ENCODE results near the gene C14orf119. TPM values are rescaled to one million over a fixed set of nuclear protein-coding genes. Genes with fewer than 3 reads are reported as not detected.

C14orf119 gene
- total and polyA plus RNA-seq, 9 of the 15 experiments (the other 6 are each of a cell fraction or from before 2014, with no cell fraction given), result 36.7 to 251 (median 51.8) TPM

- no peak overlapping the region for H3K27ac ChIP-seq (ENCODE audit: extremely low read depth, low read depth, low read length)
- no peaks in the 10 kb centered on the region for H4K20me1 ChIP-seq (replicated peaks; ENCODE audit: control insufficient read depth, insufficient read depth, low read length)
- no peak overlapping the region for H3K4me3 ChIP-seq
- no peak for FAIRE-seq
- no peak for DNase-seq (ENCODE audit: extremely low read depth in 1 of 4, low spot score in 3 of 4)
- ChIA-PET POLR2A (no interaction called here), CTCF (ENCODE audit: low intra/inter-chr PET ratio) (interaction anchor here (0.6 kb wide), 1 partner anchor 57 kb away, joined by 3 read pairs; no protein-coding TSS in a partner anchor)
- no peak for TF ChIP-seq FOXA1 (IDR thresholded peaks at IDR 0.05; ENCODE audit: borderline replicate concordance)
- TF ChIP-seq MAX (CRISPR knock-in tag; IDR thresholded peaks at IDR 0.05), result 0 out of 2 replicates have a peak, but pooled peaks have one; percentile 2
- H3K9me3 ChIP-seq (replicated peaks; ENCODE audit: control insufficient read depth, insufficient read depth, low read depth, low read length), result no peaks in the 10 kb centered on the region
- no peak overlapping the region for H2AFZ ChIP-seq (ENCODE audit: low read depth, low read length)
- no peak overlapping the region for H3K4me2 ChIP-seq (ENCODE audit: insufficient read depth, low read length)
- H3K9me1 ChIP-seq (ENCODE audit: control insufficient read depth, insufficient read depth, low read length), result no peaks in the 10 kb centered on the region
- no TSS peak for BruUV-seq (replicated peaks)
- no peaks in the 10 kb centered on the region for H3K79me2 ChIP-seq (ENCODE audit: control insufficient read depth, insufficient read depth, low read length)
- ATAC-seq, result no peak
- H3K4me1 ChIP-seq (replicated peaks in 1 of 2; ENCODE audit: control insufficient read depth in 2 of 2, insufficient read depth in 2 of 2, low read length in 2 of 2), result peaks cover 50 to 53% of the 10 kb centered on the region in 2 experiments
- H3K27me3 ChIP-seq (ENCODE audit: control insufficient read depth in 2 of 2, insufficient read depth in 2 of 2, low read length in 2 of 2), result no peaks in the 10 kb centered on the region
- H3K36me3 ChIP-seq (ENCODE audit: control insufficient read depth, insufficient read depth, low read length), result peaks cover 3% of the 10 kb centered on the region; the same call in 1 of the 3 replicates
- no peak overlapping the region for H3K9ac ChIP-seq (ENCODE audit: insufficient read depth in 1 of 2, low read depth in 2 of 2, low read length in 2 of 2)
- intact Hi-C loops (cut with micrococcal nuclease), result no loop called here
- 72% methylated on average over 3 of the region's 3 CpGs for WGBS (ENCODE audit: insufficient coverage, low coverage, missing lambda C conversion rate)
- in situ Hi-C loops (cut with MboI), result no loop called here
Measured at GRCh38 chr14:23127861-23128260, 32.6 kb downstream of the C14orf119 start.

- no peaks in the 10 kb centered on the region for H3K9me3 ChIP-seq (replicated peaks; ENCODE audit: control insufficient read depth, insufficient read depth, low read depth, low read length)
- ChIA-PET POLR2A (interaction anchor here (0.6 to 1.5 kb wide), 4 partner anchors 16 to 472 kb away, joined by 3 to 5 read pairs (median 4); no protein-coding TSS in a partner anchor), CTCF (ENCODE audit: low intra/inter-chr PET ratio) (interaction anchor here (1.5 kb wide), 1 partner anchor 9 kb away, joined by 5 read pairs; no protein-coding TSS in a partner anchor)
- BruUV-seq (replicated peaks), result no TSS peak
- intact Hi-C loops (cut with micrococcal nuclease), result no loop called here
- 15% methylated on average over 7 of the region's 7 CpGs for WGBS (ENCODE audit: insufficient coverage, low coverage, missing lambda C conversion rate)
- H3K27me3 ChIP-seq (ENCODE audit: control insufficient read depth in 2 of 2, insufficient read depth in 2 of 2, low read length in 2 of 2), result no peaks in the 10 kb centered on the region
- no peak overlapping the region for H3K4me3 ChIP-seq
- H2AFZ ChIP-seq (ENCODE audit: low read depth, low read length), result peak overlapping the region; percentile 24; the same call in 1 of the 2 replicates
- FAIRE-seq (peak; percentile 72), ATAC-seq (peak; percentile 64), DNase-seq (ENCODE audit: extremely low read depth in 1 of 4, low spot score in 3 of 4) (peak in 3 of 4 experiments; percentile 36 to 73 (median 61))
- peak overlapping the region; percentile 66 for H3K4me2 ChIP-seq (ENCODE audit: insufficient read depth, low read length)
- no peaks in the 10 kb centered on the region for H3K79me2 ChIP-seq (ENCODE audit: control insufficient read depth, insufficient read depth, low read length)
- no peak overlapping the region; the same call in 2 of the 3 replicates for H3K27ac ChIP-seq (ENCODE audit: extremely low read depth, low read depth, low read length)
- H4K20me1 ChIP-seq (replicated peaks; ENCODE audit: control insufficient read depth, insufficient read depth, low read length), result no peaks in the 10 kb centered on the region
- peaks cover 37 to 40% of the 10 kb centered on the region in 2 experiments for H3K4me1 ChIP-seq (replicated peaks in 1 of 2; ENCODE audit: control insufficient read depth in 2 of 2, insufficient read depth in 2 of 2, low read length in 2 of 2)
- in situ Hi-C loops (cut with MboI), result no loop called here
- no peak overlapping the region for H3K9ac ChIP-seq (ENCODE audit: insufficient read depth in 1 of 2, low read depth in 2 of 2, low read length in 2 of 2)
- peaks cover 3% of the 10 kb centered on the region; the same call in 1 of the 3 replicates for H3K36me3 ChIP-seq (ENCODE audit: control insufficient read depth, insufficient read depth, low read length)
- no peaks in the 10 kb centered on the region for H3K9me1 ChIP-seq (ENCODE audit: control insufficient read depth, insufficient read depth, low read length)
- TF ChIP-seq ZNF274 (IDR thresholded peaks at IDR 0.05; ENCODE audit: borderline replicate concordance, low read depth, low read length) (no peak), POLR2A (conservative IDR thresholded peaks at IDR 0.05) (no peak), TRIM28 (IDR thresholded peaks at IDR 0.05) (no peak), ZNF717 (CRISPR knock-in tag; IDR thresholded peaks at IDR 0.05) (no peak), ZBTB34 (CRISPR knock-in tag; IDR thresholded peaks at IDR 0.05) (no peak), CREBBP (IDR thresholded peaks at IDR 0.05; ENCODE audit: low read depth, low read length) (no peak), CBX2 (IDR thresholded peaks at IDR 0.05; ENCODE audit: insufficient read depth, low read length, poor library complexity, severe bottlenecking) (no peak), HDAC2 (IDR thresholded peaks at IDR 0.05) (no peak; the same call in 1 of the 2 replicates), ZNF398 (CRISPR knock-in tag; IDR thresholded peaks at IDR 0.05) (no peak)
Measured at GRCh38 chr14:23128969-23129758, 33.9 kb downstream of the C14orf119 start.

Measured in K562 (cell line).